Chondrocyte (in vitro differentiated cells): ENCODE results near the gene NAALADL2. TPM values are rescaled to one million over a fixed set of nuclear protein-coding genes. Genes with fewer than 3 reads are reported as not detected.

Experiments
- DNase-seq: peaks from one replicate; pipeline ENCODE4 v3.0.0; 2021; ENCODE audit warnings: mixed read lengths, low spot score
- H3K27ac Mint-ChIP-seq: one replicate; pipeline ENCODE4 v1.8.0; 2021; ENCODE audit warnings: mild to moderate bottlenecking, moderate library complexity, mixed read lengths; ENCODE audit not compliant: unreplicated experiment
- H3K27me3 Mint-ChIP-seq: 2 replicates; pipeline ENCODE4 v1.8.0; 2021; ENCODE audit warnings: low read depth, mixed read lengths
- H3K36me3 Mint-ChIP-seq: 2 replicates; pipeline ENCODE4 v1.8.0; 2021; ENCODE audit warnings: low read depth, mixed read lengths
- H3K4me1 Mint-ChIP-seq: 2 replicates; pipeline ENCODE4 v1.8.0; 2021; ENCODE audit warnings: low read depth, mild to moderate bottlenecking, mixed read lengths
- H3K4me3 Mint-ChIP-seq: one replicate; pipeline ENCODE4 v1.8.0; 2021; ENCODE audit warnings: mild to moderate bottlenecking, moderate library complexity, mixed read lengths; ENCODE audit not compliant: unreplicated experiment
- H3K9me3 Mint-ChIP-seq: 2 replicates; pipeline ENCODE4 v1.8.0; 2021; ENCODE audit warnings: low read depth, mixed read lengths
- CTCF ChIP-seq: fragments of 200-600 bp; sonication (generic); IDR thresholded peaks from 2 replicates; pipeline ENCODE4 v1.5.0; 2021; ENCODE audit warnings: antibody characterized with exemption, mild to moderate bottlenecking, moderate library complexity
- total RNA-seq: library from RNA; stranded (reverse); gene quantifications from 3 replicates; pipeline ENCODE4 v1.2.1, GENCODE V29; 2021

NAALADL2 gene
- total RNA-seq, 1 donor from 2014 or later, result 8.0 TPM

- Mint-ChIP-seq H3K27ac (no peak overlapping the region), H3K4me3 (no peak overlapping the region), H3K27me3 (no peaks in the 10 kb centered on the region), H3K9me3 (peaks cover 24% of the 10 kb centered on the region), H3K36me3 (peaks cover 5% of the 10 kb centered on the region), H3K4me1 (no peaks in the 10 kb centered on the region)
- no peak for DNase-seq
- TF ChIP-seq CTCF, result no peak
Measured at GRCh38 chr3:175057401-175057800, 198.3 kb downstream of the NAALADL2 start.

GRCh38 chr3:175059788-175060187 lies 200.7 kb downstream of the NAALADL2 start:
- Mint-ChIP-seq H3K36me3 (peaks cover 5% of the 10 kb centered on the region), H3K9me3 (peaks cover 24% of the 10 kb centered on the region), H3K4me3 (no peak overlapping the region), H3K4me1 (no peaks in the 10 kb centered on the region), H3K27ac (no peak overlapping the region), H3K27me3 (no peaks in the 10 kb centered on the region)
- no peak for TF ChIP-seq CTCF
- no peak for DNase-seq

- Mint-ChIP-seq H3K4me1 (no peaks in the 10 kb centered on the region), H3K9me3 (peaks cover 3% of the 10 kb centered on the region), H3K36me3 (no peaks in the 10 kb centered on the region), H3K27ac (no peak overlapping the region), H3K27me3 (no peaks in the 10 kb centered on the region), H3K4me3 (no peak overlapping the region)
- TF ChIP-seq CTCF, result no peak
- no peak for DNase-seq
Measured at GRCh38 chr3:175065497-175065896, 206.4 kb downstream of the NAALADL2 start.

- Mint-ChIP-seq H3K9me3 (peaks cover 3% of the 10 kb centered on the region), H3K36me3 (no peaks in the 10 kb centered on the region), H3K27ac (no peak overlapping the region), H3K27me3 (no peaks in the 10 kb centered on the region), H3K4me1 (no peaks in the 10 kb centered on the region), H3K4me3 (no peak overlapping the region)
- DNase-seq, result no peak
- no peak for TF ChIP-seq CTCF
Measured at GRCh38 chr3:175066617-175067415, 207.7 kb downstream of the NAALADL2 start.

GRCh38 chr3:175068587-175068986 lies 209.5 kb downstream of the NAALADL2 start:
- Mint-ChIP-seq H3K4me1 (peaks cover 6% of the 10 kb centered on the region), H3K27ac (no peak overlapping the region), H3K36me3 (no peaks in the 10 kb centered on the region), H3K27me3 (no peaks in the 10 kb centered on the region), H3K9me3 (peaks cover 3% of the 10 kb centered on the region), H3K4me3 (no peak overlapping the region)
- TF ChIP-seq CTCF, result no peak
- no peak for DNase-seq
